Sigmoid colon (tissue), 7 donors: ENCODE data around the gene TSPAN9. TPM values are rescaled to one million over a fixed set of nuclear protein-coding genes. Genes with fewer than 3 reads are reported as not detected.

ENCODE experiments used
- DNase-seq: peaks from one replicate; pipeline ENCODE4 v3.0.0-alpha.2; 2019
- H3K27ac ChIP-seq, 4 donors: fragments of 200-600 bp; sonication (generic); one replicate each; pipeline ENCODE4 v1.5.1; 2016 to 2019; ENCODE audit warnings: mild to moderate bottlenecking in 1 of 4
- H3K27me3 ChIP-seq, 3 donors: fragments of 200-600 bp; sonication (generic); one replicate each; pipeline ENCODE4 v1.5.1; 2019; ENCODE audit warnings: mild to moderate bottlenecking in 1 of 3
- H3K36me3 ChIP-seq, 4 donors: fragments of 200-600 bp; sonication (generic); one replicate each; pipeline ENCODE4 v1.5.1; 2016 to 2019
- H3K4me1 ChIP-seq, 4 donors: fragments of 200-600 bp; sonication (generic); one replicate each; pipeline ENCODE4 v1.5.1; 2017 to 2019
- H3K4me3 ChIP-seq, 4 donors: fragments of 200-600 bp; sonication (generic); one replicate each; pipeline ENCODE4 v1.5.1; 2017 to 2019; ENCODE audit warnings: mild to moderate bottlenecking in 2 of 4, moderate library complexity in 1 of 4
- H3K9me3 ChIP-seq, 4 donors: fragments of 200-600 bp in 3 of 4; sonication (generic) in 3 of 4; one replicate each; pipeline versions ENCODE4 v1.5.1 to v1.6.1; 2013 to 2019
- EP300 ChIP-seq, 4 donors: sonication (generic); formaldehyde crosslinking; IDR thresholded peaks; one replicate each; pipeline ENCODE4 v1.6.1; 2017; ENCODE audit warnings: antibody characterized with exemption in 4 of 4
- POLR2A ChIP-seq, 2 donors: fragments of 450-650 bp; IDR thresholded peaks; one replicate each; pipeline ENCODE4 v1.6.1; 2016; ENCODE audit warnings: antibody characterized with exemption in 2 of 2, mild to moderate bottlenecking in 2 of 2, moderate library complexity in 2 of 2
- POLR2AphosphoS5 ChIP-seq, 4 donors: sonication (generic); formaldehyde crosslinking; IDR thresholded peaks; one replicate each; pipeline ENCODE4 v1.6.1; 2017; ENCODE audit warnings: antibody characterized with exemption in 4 of 4
- WGBS, 2 donors: extraction: QIAGEN DNeasy Blood & Tissue Kit; methylation state at CpG; one replicate each; pipeline ENCODE4 v1.1.7; 2013; 5-methylcytosine and 5-hydroxymethylcytosine counted together
- intact Hi-C: fragments of 100-400 bp; cut with DNase I; formaldehyde crosslinking; loops from one replicate; pipeline ENCODE4 v1.15.1; 2023
- polyA plus RNA-seq, 3 donors: library from polyadenylated mRNA; stranded (reverse); fragments of 200-250 nt; gene quantifications; one replicate each; pipeline ENCODE4 v1.2.3, GENCODE V29; 2013
- total RNA-seq, 4 donors: library from RNA; depleted of rRNA; stranded (reverse); fragments of >200 nt; gene quantifications; one replicate each; pipeline ENCODE4 v1.1.0, GENCODE V29; 2016
- TF ChIP-seq, protein P1 (sequence below), 4 experiments: fragments of 450-650 bp in 3 of 4; fragments of 200-600 bp in 1 of 4; IDR thresholded peaks; one replicate each; pipeline ENCODE4 v1.5.1; 2016 to 2019; ENCODE audit warnings: antibody characterized with exemption in 4 of 4, mild to moderate bottlenecking in 3 of 4, moderate library complexity in 2 of 4
- donor health status: healthy with polysubstance abuse.
- donor health status: Bipolar disorder and iron deficiency.
- donor health status: healthy.

The TSPAN9 gene
- total and polyA plus RNA-seq, 7 donors = 0.92 to 28.0 (median 18.2) TPM

- Histone ChIP-seq H3K27me3 (no peaks in the 10 kb centered on the region), H3K4me3 (no peak overlapping the region), H3K27ac (no peak overlapping the region), H3K4me1 (no peaks in the 10 kb centered on the region), H3K36me3 (no peaks in the 10 kb centered on the region), H3K9me3 (no peaks in the 10 kb centered on the region)
- DNase-seq = no peak
- TF ChIP-seq POLR2AphosphoS5 (IDR thresholded peaks at IDR 0.05) (no peak), POLR2A (IDR thresholded peaks at IDR 0.05) (no peak), EP300 (IDR thresholded peaks at IDR 0.05) (no peak)
- TF ChIP-seq, protein P1, sequence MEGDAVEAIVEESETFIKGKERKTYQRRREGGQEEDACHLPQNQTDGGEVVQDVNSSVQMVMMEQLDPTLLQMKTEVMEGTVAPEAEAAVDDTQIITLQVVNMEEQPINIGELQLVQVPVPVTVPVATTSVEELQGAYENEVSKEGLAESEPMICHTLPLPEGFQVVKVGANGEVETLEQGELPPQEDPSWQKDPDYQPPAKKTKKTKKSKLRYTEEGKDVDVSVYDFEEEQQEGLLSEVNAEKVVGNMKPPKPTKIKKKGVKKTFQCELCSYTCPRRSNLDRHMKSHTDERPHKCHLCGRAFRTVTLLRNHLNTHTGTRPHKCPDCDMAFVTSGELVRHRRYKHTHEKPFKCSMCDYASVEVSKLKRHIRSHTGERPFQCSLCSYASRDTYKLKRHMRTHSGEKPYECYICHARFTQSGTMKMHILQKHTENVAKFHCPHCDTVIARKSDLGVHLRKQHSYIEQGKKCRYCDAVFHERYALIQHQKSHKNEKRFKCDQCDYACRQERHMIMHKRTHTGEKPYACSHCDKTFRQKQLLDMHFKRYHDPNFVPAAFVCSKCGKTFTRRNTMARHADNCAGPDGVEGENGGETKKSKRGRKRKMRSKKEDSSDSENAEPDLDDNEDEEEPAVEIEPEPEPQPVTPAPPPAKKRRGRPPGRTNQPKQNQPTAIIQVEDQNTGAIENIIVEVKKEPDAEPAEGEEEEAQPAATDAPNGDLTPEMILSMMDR (IDR thresholded peaks at IDR 0.05) = no peak
- intact Hi-C loops = no loop called here
- WGBS, 2 donors = 78 to 92% methylated on average over 12 of the region's 12 CpGs
Measured at GRCh38 chr12:3178671-3179313, 101.6 kb downstream of the TSPAN9 start.

DNA sequence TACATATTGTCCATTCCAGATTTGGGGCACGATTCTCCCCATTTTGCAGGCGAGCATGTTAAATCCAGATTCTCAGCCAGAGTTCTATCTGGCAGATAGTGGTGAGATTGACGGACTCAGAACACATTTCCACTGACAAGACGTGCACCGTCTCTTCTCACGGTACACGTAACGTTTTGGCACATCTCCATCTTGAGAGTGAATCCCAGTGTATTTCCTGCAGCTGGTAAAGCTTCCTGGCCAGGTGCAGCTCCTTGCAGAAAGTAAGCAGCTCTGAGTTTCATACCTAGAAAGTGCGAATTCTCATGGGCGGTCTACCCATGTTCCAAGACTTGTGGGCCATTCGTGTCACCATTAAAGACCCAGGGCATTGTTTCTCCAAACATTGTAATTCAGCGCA lies 102.6 kb downstream of the TSPAN9 start:
- TF ChIP-seq POLR2A (IDR thresholded peaks at IDR 0.05) (no peak), EP300 (IDR thresholded peaks at IDR 0.05) (no peak), POLR2AphosphoS5 (IDR thresholded peaks at IDR 0.05) (no peak)
- TF ChIP-seq, protein P1 (IDR thresholded peaks at IDR 0.05) = no peak
- intact Hi-C loops = no loop called here
- no peak for DNase-seq
- Histone ChIP-seq H3K27me3 (no peaks in the 10 kb centered on the region), H3K9me3 (no peaks in the 10 kb centered on the region), H3K27ac (no peak overlapping the region), H3K4me1 (no peaks in the 10 kb centered on the region), H3K36me3 (no peaks in the 10 kb centered on the region), H3K4me3 (no peak overlapping the region)
- WGBS, 2 donors = 74 to 91% methylated on average over 12 of the region's 12 CpGs

- Histone ChIP-seq H3K36me3 (no peaks in the 10 kb centered on the region), H3K27ac (no peak overlapping the region), H3K9me3 (no peaks in the 10 kb centered on the region), H3K27me3 (no peaks in the 10 kb centered on the region), H3K4me1 (no peaks in the 10 kb centered on the region), H3K4me3 (no peak overlapping the region)
- intact Hi-C loops = no loop called here
- WGBS, 2 donors = 73 to 82% methylated on average over 5 of the region's 5 CpGs
- no peak for DNase-seq
- TF ChIP-seq POLR2AphosphoS5 (IDR thresholded peaks at IDR 0.05) (no peak), EP300 (IDR thresholded peaks at IDR 0.05) (no peak), POLR2A (IDR thresholded peaks at IDR 0.05) (no peak)
- TF ChIP-seq, protein P1 (IDR thresholded peaks at IDR 0.05) = no peak
Measured at GRCh38 chr12:3182426-3182825, 105.2 kb downstream of the TSPAN9 start.

DNA sequence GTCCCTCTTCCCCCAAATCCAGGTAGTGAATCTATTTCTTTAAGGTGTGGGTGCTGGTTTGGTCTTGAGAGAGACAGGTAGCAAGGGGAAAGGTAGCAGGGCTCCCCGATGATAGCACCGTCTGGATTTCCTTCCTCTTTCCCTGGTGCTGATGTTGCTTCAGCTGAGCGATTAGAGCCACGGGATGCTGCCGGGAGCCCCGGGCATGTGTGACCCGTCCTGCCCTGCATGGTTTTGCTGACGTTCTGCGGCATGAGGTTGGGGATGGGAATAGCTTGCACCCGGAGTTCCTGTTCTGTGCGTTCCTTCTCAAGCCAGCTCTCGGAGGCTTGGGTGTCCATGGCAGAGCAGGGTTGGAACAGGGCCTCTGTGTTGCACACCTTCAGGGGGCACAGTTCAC lies 107.3 kb downstream of the TSPAN9 start:
- Histone ChIP-seq H3K4me1 (no peaks in the 10 kb centered on the region), H3K36me3 (no peaks in the 10 kb centered on the region), H3K9me3 (no peaks in the 10 kb centered on the region), H3K27me3 (no peaks in the 10 kb centered on the region), H3K27ac (no peak overlapping the region), H3K4me3 (no peak overlapping the region)
- DNase-seq = no peak
- intact Hi-C loops = no loop called here
- WGBS, 2 donors = 82 to 93% methylated on average over 12 of the region's 12 CpGs
- TF ChIP-seq, protein P1 (IDR thresholded peaks at IDR 0.05) = no peak
- TF ChIP-seq POLR2A (IDR thresholded peaks at IDR 0.05) (no peak), POLR2AphosphoS5 (IDR thresholded peaks at IDR 0.05) (no peak), EP300 (IDR thresholded peaks at IDR 0.05) (no peak)
